Ureter (tissue), 1 donor: ENCODE data around the gene VPS37C. TPM values are rescaled to one million over a fixed set of nuclear protein-coding genes. Genes with fewer than 3 reads are reported as not detected.

ENCODE experiments used
- DNase-seq: peaks from one replicate; pipeline ENCODE4 v3.0.0-alpha.2; 2020; ENCODE audit warnings: low spot score
- total RNA-seq: library from RNA; stranded (reverse); gene quantifications from one replicate; pipeline ENCODE4 v1.2.4, GENCODE V29; 2023
- donor health status: DM: yes; HTN: yes; CAD: no.

The VPS37C gene
- total RNA-seq, 1 donor from 2014 or later, result 30.8 TPM

DNA sequence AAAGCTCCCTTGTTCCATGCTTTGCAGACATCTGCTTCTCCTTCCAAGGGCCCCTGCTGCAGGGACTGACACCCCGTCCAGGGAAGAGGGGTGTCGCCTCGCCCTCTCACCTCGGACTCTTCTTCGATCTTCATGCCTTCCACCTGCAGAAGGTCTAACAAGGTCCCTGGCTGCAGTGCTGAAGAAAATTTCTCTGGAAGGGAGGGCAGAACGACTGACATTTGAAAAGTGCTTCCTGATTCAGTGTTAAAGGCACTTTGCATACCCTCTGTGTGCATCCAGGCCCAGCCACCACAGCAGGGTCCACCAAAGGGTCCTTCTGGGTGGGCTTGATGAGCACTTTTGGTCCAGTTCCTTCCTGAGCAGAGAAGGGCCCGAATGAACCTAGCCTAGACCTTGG is 28.1 kb downstream of the VPS37C start:
- no peak for DNase-seq

DNA sequence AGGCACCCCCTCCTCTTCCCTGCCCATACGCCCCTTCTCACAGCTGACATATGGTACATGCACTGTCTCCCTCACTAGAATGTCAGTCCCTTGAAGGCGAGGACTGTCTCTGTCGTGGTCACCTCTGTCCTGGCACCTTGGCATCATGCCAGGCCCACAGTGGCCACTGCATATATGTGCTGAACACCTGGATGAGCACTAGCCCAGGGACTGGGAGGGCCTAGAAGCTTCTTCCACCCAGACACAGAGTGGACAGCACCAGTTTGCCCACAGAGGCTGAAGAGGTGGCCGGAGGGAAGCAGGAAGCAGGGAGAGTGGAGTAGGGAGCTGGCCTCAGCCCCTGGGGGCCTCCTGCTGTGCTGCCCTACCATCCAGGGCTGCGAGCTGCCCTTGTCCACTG is 28.6 kb downstream of the VPS37C start:
- no peak for DNase-seq

DNA sequence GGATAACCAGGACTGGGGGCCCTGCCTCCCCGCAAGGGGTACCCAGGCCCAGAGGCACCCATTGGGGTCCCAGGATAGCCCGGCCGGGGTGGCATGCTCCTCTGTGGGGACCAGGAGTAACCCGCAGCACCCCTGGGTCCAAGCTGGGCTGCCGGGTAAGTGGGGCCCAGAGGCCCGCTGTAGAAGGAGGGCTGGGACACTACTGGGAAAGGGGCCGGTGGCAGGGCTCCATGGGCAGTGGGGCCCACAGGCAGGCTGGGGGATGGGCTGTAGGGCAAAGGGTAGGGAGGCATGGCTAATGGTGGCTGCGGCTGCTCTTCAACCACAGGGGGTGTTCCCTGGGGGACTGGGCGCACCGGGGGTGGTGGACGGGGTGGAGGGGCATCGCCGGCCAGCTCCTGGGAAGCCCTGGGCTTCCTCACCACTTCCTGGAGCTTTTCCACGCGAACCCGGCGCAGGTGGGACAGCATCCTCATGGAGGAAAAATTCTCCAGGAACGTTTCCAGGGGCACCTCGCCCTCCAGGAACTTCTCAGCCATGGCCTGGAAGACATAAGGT is 29.1 kb downstream of the VPS37C start:
- DNase-seq, result no peak

DNA sequence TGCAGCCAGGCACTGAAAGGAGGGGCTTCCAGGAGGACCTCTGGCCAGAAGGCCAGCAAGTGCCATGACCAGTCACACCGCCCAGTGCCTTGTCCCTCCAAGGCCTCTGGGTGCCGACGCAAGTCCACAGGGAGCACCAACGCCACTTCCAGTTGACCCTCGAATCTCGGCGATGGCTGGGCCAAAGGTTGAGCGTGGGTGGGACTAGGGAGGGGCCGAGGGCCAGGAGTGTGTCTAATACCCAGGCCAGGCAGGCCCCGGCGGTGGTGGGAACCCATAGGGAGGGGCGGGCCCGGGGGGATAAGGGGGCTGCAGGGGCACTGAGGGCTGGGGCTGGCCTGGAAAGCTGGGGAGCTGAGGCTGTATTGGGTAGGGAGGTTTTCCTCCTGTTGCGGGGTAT is 29.6 kb downstream of the VPS37C start:
- no peak for DNase-seq

DNA sequence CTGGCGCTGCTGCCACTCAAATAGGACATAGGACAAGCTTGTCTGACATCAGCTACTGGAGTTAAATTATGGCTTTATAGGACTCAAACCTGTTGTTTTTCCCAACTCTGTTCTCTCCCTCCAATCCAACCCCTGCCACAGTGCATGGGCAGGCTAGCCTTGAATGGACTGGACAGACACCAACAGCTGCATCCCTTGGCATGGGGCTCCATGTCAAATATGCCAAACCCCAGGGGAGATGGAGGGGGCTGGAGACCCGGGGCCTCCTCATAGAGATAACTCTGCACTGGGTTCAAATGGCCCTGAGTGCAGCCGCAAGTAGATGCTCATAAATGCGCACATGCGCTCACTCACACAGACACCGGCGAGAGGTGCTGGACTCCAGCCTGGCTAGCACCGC is 30.0 kb downstream of the VPS37C start:
- DNase-seq, result no peak

DNA sequence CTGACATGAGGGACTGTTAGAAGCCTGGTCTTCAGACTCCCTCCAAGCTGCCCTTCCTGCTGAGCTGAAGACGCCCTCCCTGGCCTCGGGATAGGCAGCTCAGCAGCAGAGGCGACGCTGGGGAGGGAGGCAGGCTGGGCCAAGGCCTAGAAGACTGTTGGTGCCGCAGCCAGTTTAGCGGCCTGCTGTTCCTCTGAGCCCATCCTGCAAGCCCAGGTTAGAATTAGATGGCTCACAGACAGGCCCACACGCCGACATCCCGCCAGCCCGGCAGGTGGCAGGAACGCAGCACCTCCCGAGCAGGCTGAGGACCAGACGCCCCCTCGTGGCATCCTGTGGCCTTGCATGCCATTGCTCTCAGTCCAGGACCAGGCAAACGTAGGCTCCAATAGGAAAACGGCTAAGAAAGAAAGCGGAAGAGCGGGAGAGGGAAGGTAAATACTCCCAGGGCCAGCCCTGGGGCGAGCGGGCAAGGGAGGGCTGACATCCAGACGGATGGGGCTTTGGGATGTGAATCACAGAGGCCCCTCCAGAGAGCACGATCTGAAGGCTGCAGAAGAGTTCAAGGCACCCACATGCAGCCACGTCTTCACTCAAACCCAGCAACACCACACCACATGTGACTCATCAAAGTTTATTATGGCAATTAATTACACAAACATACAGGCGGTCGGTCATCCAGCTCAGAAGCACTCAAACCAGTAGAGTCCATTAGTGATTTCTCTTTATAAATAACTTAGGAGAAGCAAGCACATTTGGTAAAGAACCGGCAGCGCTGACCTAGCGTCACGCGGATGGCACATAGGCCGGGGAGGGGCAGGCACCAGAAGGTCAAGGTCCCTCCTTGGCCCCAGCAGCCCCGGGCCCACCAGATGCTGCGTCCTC is 31.3 kb downstream of the VPS37C start:
- DNase-seq, result peak; percentile 93

DNA sequence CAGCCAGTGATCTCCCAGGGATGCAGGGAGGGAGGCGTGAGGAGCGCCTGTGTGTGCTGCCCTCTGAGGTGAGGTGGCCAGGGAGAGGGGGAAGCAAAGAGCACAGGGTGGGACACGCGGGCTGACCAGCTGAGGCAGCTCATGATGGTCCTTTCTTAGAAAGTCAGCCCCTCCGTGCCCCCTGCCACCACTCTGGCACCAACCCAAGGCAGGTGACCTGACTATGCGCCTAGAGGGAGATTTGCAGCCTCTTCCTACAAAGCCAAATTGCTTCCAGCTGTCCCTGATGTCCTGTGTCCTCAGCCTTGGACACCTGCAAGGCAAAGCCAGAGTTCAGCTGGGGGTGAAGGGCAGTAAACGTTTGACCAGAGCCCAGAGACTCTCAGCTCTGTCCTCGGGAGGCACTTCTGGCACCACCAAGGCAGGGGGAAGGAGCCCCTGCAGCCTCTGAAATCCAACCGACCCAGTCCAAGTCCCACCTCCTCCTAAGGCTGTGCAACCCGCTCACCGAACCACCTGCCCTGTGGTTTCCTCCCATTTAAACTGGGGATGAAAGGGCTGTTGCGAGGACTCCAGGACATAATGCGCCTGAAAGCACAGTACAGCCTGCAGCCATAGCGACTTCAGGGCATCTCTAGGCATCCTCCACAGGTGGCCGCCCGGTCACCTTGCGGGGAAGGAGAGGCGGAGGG is 32.1 kb downstream of the VPS37C start:
- no peak for DNase-seq

DNA sequence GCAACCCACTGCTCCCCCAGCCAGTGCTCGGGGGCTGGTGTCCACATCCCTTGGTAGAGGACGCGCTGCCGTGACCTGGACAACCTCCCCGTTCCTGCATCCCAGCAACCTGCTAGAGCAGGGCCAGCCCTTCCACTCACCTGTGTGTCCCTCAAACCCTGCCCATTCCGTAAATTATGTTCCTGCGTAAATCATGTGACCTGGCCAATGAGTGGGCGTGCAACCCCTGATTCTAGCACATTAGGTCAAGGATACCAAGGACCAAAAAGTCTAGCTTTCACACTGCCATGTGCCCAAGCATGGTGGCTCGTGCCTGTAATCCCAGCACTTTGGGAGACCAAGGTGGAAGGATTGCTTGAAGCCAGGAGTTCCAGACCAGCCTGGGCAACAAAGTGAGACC is 33.2 kb downstream of the VPS37C start:
- DNase-seq, result no peak

DNA sequence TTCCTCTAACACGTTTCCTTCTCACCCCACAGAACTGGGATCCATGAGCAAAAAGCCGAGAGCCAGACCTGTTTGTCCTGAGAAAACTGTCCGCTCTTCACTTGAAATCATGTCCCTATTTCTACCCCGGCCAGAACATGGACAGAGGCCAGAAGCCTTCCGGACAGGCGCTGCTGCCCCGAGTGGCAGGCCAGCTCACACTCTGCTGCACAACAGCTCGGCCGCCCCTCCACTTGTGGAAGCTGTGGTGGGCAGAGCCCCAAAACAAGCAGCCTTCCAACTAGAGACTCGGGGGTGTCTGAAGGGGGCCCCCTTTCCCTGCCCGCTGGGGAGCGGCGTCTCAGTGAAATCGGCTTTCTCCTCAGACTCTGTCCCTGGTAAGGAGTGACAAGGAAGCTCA is 35.0 kb downstream of the VPS37C start:
- DNase-seq, result peak; percentile 57

DNA sequence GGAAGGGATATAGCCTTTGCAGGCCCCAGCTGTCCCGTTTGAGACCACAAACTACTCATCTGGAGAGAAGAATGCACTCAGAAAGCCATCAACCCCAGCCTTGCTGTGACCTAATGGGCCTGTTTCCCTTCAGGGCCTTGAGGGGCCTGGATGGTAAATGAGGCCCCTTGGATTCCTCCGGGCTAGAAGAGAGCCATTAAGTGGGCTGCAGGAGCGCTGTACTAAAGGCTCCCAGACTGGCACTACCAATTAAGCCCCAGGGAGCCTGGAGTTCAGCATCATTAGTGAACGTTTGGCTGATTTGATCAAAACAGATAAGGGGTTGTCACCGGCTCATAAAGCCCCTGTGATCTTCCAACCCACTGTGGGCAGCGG is 35.9 kb downstream of the VPS37C start:
- no peak for DNase-seq

DNA sequence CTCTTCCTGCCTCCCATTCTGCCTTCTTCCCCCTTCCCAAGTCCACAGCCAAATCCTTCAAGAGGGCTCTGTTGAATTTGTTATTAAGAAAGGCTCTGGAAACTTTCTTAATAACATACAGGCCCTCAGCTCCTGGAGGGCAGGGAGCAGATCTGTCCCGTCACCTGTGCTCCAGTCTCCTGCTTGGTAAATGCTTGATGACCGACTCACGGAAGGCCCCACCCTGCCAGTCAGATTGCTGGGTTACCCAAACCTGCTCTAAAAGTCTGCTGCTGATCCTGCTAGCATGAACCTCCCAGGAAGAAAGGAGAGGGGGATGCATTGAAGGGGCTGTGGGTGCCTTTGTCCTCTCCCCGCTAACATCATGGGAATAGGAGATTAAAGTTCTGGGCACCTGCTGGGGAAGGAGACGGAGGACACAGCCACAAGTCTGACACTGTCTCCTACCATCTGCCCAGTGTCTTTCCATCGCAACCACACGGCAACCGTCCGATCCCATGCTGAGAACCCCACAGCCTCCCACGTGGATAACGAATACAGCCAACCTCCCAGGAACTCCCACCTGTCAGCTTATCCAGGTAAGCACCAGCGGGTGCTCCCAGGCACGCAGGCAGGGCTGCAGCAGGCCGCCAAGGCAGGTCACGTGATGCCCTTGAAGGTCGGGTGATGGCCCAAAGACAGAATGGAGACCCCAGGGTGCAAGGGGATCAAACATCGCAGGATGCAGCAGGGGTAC is 36.5 kb downstream of the VPS37C start:
- DNase-seq, result no peak

DNA sequence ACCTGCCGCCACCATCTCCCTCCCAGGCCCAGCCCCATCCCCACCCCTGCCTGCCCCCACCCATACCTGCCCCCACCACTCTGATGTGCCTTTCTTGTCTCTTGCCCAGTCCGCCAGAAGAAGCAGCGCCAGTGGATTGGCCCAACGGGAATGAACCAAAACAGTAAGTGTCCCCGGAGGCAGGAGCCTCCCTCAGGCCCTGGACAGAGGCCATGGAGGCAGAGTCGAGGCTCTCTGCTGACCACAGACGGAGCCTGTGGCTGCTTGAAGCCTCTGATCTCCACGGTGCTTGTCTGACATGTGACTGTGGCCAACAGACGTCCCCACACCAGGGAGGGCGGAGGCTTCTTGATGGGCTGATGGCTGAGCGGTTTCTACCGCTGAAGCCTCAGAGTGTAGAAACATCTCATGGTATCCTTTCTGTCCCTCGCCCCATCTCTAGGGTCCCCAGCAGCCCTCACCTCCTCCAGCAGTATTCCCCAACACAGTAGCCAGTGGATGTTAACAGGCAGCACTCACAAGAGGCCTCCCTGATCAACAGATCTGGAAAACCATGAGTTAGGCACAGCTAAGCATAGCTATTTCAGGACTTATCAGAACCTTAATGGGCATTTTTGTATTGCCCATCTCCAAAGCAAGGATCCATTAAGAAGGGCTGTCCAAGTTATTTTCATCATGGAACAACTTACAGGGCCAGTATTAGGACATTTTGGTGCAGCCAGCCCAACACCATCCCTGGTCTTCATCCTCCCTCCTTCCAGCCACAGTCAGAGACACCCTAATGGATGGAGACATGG is 37.3 kb downstream of the VPS37C start:
- DNase-seq, result no peak

DNA sequence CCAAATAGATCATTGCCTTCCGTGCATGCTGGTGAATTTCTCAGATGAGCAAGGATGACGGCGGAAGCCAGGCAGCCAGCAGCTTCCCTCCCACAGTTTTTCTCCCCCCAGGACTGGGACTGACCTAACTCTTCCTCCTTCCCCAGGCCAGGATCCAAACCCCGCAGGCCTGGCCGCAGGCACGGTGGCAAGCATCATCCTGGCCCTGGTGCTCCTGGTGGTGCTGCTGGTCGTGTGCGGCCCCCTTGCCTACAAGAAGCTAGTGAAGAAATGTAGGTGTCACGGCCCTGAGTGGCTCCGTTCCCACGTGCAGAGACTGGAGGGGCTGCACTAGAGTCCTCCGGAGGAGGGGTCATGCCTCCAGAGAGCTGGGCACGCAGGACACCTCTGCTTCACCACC is 38.5 kb downstream of the VPS37C start:
- no peak for DNase-seq

DNA sequence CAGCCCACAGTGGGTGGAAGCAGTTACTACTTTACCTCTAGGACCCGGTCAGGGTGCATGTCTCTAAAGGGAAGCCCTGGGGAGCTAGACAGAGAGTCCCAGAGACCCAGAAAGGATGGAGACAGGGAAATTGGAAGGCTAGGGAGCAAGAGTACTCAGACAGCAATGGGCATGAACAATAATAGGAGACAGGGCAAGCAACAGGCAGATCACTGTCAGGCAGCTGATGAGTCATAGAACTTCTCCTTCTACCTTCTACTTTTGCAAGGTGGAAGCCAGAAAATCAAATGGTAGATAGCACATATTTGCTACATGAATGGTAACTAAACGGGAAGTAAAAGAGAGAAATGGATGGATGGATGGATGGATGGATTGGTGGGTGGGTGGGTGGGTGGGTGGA is 39.3 kb downstream of the VPS37C start:
- DNase-seq, result no peak

DNA sequence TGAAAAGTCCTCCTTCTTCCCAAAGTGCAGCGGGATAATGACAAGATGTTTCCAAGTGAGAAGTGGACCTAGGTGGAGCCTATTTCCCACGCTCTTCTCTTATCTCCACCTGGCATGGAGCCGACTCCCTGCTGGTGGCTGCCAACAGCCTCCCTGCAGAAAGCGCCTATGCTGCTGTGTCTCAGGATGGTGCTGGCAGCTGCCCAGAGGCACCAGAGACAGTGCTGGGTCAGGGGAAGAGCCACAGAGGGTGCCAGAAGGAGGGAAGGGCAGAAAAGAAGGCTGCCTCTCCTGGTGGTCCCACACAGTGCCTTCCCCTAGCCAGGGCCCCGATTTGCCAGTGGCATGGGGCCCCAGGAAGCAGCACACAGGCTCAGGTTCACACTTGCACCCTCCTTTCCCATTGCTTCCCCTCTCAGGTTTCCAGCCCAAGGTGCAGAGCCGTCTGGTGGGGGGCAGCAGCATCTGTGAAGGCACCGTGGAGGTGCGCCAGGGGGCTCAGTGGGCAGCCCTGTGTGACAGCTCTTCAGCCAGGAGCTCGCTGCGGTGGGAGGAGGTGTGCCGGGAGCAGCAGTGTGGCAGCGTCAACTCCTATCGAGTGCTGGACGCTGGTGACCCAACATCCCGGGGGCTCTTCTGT is 39.9 kb downstream of the VPS37C start:
- DNase-seq, result no peak

DNA sequence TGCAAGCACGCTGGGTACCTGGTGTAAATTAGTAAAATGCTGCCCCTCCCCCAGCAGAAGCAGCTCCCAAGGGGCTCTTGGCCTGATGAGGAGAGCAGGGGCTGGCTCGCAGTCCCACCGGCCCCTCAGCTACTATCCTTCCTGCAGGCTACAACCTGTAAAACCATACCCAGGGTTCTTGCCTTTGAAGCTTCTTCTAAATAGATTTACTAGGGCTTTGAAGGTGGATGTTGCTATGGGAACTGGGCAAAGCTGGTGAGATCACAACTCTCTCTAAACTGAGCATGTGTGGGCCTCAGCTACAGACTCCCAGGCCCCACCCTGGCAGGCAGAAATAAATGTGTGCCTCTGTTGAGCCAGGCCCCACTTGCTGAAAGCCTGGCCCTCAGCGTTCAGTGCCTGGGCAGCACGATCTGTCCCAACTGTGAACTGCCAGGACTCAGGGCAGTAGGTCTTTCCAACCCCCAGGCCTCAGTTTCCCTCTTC is 40.5 kb downstream of the VPS37C start:
- DNase-seq, result no peak

DNA sequence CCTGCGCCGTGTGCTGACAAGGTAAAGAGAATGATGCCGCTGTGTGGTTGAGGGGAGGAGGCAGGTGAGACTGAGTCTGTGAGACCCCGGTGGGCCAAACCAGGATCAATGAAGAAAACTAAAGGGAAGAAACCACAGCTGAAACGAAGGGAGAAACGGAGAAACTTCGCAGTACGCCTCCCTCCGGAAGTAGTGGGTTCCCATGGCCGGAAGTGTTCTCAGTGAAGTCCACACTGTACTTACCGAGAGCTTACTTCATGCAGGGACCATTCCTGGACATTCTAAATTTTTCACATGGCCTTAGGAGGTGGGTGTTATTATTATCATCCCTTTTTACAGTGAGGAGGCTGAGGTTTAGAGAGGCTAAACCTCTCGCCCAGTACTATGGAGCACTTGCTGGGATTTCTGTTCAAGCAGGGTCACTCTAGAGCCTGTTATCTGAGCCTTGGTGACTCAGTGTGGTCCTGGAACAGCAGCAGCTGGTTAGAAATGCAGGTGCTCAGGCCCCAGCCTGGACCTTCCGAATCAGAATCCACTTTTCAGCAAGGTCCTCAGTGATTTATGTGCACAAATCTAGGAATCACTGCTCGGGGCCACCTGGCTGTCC is 41.0 kb downstream of the VPS37C start:
- no peak for DNase-seq

DNA sequence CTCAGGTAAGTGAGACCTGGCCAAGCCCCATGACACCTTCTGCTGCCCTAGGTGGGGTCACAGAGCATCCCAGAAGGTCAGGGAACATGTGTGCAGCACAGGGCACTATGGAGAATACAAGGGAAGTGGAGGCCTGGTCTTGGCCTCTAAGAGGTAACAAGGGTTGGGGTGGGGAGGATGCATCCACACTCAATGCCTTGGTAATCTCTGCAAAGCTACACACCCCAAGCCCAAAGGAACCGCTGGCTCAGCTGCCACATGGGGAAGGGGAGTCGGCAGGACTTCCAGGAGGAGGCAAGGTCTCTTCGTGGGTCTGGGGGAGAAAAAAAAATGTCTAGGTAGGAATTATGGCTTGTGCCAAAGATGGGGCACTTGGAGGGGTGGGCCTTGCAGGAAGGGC is 41.7 kb downstream of the VPS37C start:
- no peak for DNase-seq

DNA sequence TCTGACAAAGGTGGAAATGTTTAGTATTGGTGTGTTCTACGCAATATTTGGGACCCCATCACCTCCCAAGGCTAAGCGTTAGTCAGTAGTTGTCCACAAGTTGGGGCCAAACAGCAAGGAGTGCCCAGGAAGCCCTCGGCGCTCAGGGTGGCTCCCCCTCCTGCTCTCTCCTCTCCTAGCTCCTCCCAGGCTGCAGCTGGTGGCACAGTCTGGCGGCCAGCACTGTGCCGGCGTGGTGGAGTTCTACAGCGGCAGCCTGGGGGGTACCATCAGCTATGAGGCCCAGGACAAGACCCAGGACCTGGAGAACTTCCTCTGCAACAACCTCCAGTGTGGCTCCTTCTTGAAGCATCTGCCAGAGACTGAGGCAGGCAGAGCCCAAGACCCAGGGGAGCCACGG is 42.2 kb downstream of the VPS37C start:
- DNase-seq, result no peak

DNA sequence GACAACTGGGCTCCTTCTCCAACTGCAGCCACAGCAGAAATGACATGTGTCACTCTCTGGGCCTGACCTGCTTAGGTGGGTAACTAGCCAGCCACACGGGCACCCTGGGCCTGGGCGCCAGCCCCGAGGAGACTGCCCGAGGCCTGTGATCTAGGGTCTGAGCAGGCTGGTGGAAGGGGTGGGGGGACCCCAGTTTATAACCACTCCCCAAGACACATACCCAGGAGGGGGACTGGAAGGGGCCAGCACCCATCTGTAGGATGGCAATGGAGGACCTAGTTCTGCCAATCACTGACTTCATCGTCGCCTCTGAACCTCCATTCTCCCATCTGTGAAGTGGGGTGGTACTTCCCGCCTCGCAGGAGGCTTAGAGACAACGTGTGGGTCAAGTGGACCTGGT is 42.8 kb downstream of the VPS37C start:
- DNase-seq, result no peak
